ENCODE data around the gene ICAM1. TPM values are rescaled to one million over a fixed set of nuclear protein-coding genes. Genes with fewer than 3 reads are reported as not detected.

ICAM1 gene
- polyA plus RNA-seq, 1 of the 3 experiments (the other 2 are of a cell fraction) = 14.5 TPM

- no peak overlapping the region for H3K4me2 ChIP-seq
- H3K27ac ChIP-seq (ENCODE audit: low read depth in 2 of 2, low read length in 1 of 2) = no peak overlapping the region
- H3K79me2 ChIP-seq (ENCODE audit: insufficient read depth) = no peaks in the 10 kb centered on the region
- DNase-seq = no peak
- 88% methylated on average over 9 of the region's 9 CpGs for WGBS (ENCODE audit: low lambda C conversion rate)
- no peaks in the 10 kb centered on the region for H3K9me2 ChIP-seq
- TF ChIP-seq TEAD4 (IDR thresholded peaks at IDR 0.05; ENCODE audit: borderline replicate concordance, insufficient read depth) (no peak), CTCF (IDR thresholded peaks at IDR 0.05) (no peak), REST (IDR thresholded peaks at IDR 0.05; ENCODE audit: low read depth, low read length) (no peak), RAD21 (IDR thresholded peaks at IDR 0.05; ENCODE audit: low read length) (no peak), GABPA (IDR thresholded peaks at IDR 0.05; ENCODE audit: low read depth) (no peak), TCF12 (IDR thresholded peaks at IDR 0.05) (no peak), NFIC (IDR thresholded peaks at IDR 0.05; ENCODE audit: borderline replicate concordance) (no peak), TAF1 (IDR thresholded peaks at IDR 0.05; ENCODE audit: borderline replicate concordance, low read depth, low read length) (no peak)
- H3K36me3 ChIP-seq (replicated peaks in 1 of 2; ENCODE audit: control insufficient read depth in 1 of 2, insufficient read depth in 2 of 2, low read length in 1 of 2) = no peaks in the 10 kb centered on the region
- POLR2A ChIA-PET = interaction anchor here (0.8 kb wide), 1 partner anchor 11 kb away, joined by 3 read pairs; the partner anchor contains the start of gene ICAM5
- H3F3A ChIP-seq (replicated peaks; ENCODE audit: insufficient read depth) = peaks cover 5% of the 10 kb centered on the region
- H3K4me3 ChIP-seq (ENCODE audit: low read depth in 2 of 2, low read length in 1 of 2) = no peak overlapping the region
- H2AFZ ChIP-seq (ENCODE audit: low read depth) = no peak overlapping the region
- no peak overlapping the region for H3K9ac ChIP-seq
- no peaks in the 10 kb centered on the region for H3K4me1 ChIP-seq (ENCODE audit: control insufficient read depth in 1 of 2, insufficient read depth in 2 of 2, low read depth in 1 of 2, low read length in 1 of 2)
- CTCF ChIA-PET = interaction anchor here (0.8 to 4.9 kb wide), 8 partner anchors 8 to 113 kb away, joined by 3 to 38 read pairs (median 5); partner anchors contain the start of genes ICAM1, ICAM5, RAVER1 and TYK2
- no peaks in the 10 kb centered on the region for H3K9me3 ChIP-seq
- no peaks in the 10 kb centered on the region for H3K27me3 ChIP-seq (ENCODE audit: insufficient read depth)
- H4K20me1 ChIP-seq (ENCODE audit: insufficient read depth) = no peaks in the 10 kb centered on the region
These were observed 7.1 kb downstream of the ICAM1 start for GRCh38 chr19:10277795-10278589.

DNA sequence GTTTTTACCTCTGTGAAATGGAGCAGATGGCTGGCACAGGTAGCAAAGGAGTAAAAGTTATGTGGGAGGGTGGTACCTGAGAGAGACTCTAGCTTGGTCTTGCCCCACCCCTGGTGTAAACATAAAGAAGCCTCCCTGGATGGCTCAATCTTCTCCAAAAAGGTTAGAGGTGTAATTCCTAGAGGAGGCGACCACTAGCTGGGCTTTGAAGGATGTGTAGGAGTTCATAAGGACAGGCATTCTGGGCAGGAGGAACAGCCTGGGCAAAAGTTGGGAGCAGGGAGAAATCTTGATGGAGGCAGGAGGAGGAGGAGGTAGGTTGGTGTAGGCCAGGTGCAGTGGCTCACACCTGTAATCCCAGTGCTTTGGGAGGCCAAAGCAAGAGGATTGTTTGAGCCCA, 8.0 kb downstream of the ICAM1 start:
- ChIA-PET CTCF (interaction anchor here (1.2 to 4.9 kb wide), 6 partner anchors 9 to 110 kb away, joined by 3 to 38 read pairs (median 5); partner anchors contain the start of genes ICAM1, ICAM5 and RAVER1), POLR2A (no interaction called here)
- Histone ChIP-seq H3K9me3 (no peaks in the 10 kb centered on the region), H3F3A (replicated peaks; ENCODE audit: insufficient read depth) (peaks cover 5% of the 10 kb centered on the region), H3K27me3 (ENCODE audit: insufficient read depth) (no peaks in the 10 kb centered on the region), H3K79me2 (ENCODE audit: insufficient read depth) (no peaks in the 10 kb centered on the region), H3K4me3 (ENCODE audit: low read depth in 2 of 2, low read length in 1 of 2) (no peak overlapping the region), H3K27ac (ENCODE audit: low read depth in 2 of 2, low read length in 1 of 2) (no peak overlapping the region), H2AFZ (ENCODE audit: low read depth) (no peak overlapping the region), H3K36me3 (replicated peaks in 1 of 2; ENCODE audit: control insufficient read depth in 1 of 2, insufficient read depth in 2 of 2, low read length in 1 of 2) (no peaks in the 10 kb centered on the region), H4K20me1 (ENCODE audit: insufficient read depth) (no peaks in the 10 kb centered on the region), H3K9ac (no peak overlapping the region), H3K4me2 (no peak overlapping the region), H3K4me1 (ENCODE audit: control insufficient read depth in 1 of 2, insufficient read depth in 2 of 2, low read depth in 1 of 2, low read length in 1 of 2) (no peaks in the 10 kb centered on the region), H3K9me2 (no peaks in the 10 kb centered on the region)
- no peak for DNase-seq
- WGBS (ENCODE audit: low lambda C conversion rate) = 91% methylated on average over 1 of the region's 1 CpG
- TF ChIP-seq GATA2 (CRISPR knock-in tag; IDR thresholded peaks at IDR 0.05) = no peak
